ENCODE measurements around the gene RTN1. TPM values are rescaled to one million over a fixed set of nuclear protein-coding genes. Genes with fewer than 3 reads are reported as not detected.

RTN1 gene
- total and polyA plus RNA-seq, 10 of the 15 experiments (the other 5 are each of a cell fraction or from before 2014, with no cell fraction given) = 0.03 to 0.55 (median 0.13) TPM; not detected in 4

GRCh38 chr14:59828276-59828675 lies 42.3 kb downstream of the RTN1 start:
- Histone ChIP-seq H3K27ac (ENCODE audit: control insufficient read depth, insufficient read depth) (no peak overlapping the region), H3K79me2 (ENCODE audit: control insufficient read depth, insufficient read depth, low read length) (no peaks in the 10 kb centered on the region), H3K4me1 (ENCODE audit: control insufficient read depth, insufficient read depth, low read length) (no peaks in the 10 kb centered on the region), H3K27me3 (replicated peaks in 1 of 2; ENCODE audit: control insufficient read depth in 2 of 2, insufficient read depth in 2 of 2, low read length in 1 of 2) (peaks cover 0 to 2% of the 10 kb centered on the region in 2 experiments; a peak in 1 of 4 replicates), H2AFZ (ENCODE audit: control insufficient read depth, low read depth, low read length) (no peak overlapping the region), H3K4me2 (ENCODE audit: control insufficient read depth, insufficient read depth) (no peak overlapping the region), H3K9ac (ENCODE audit: control insufficient read depth, insufficient read depth, low read length) (no peak overlapping the region), H3K9me3 (replicated peaks; ENCODE audit: control insufficient read depth, insufficient read depth, low read length) (no peaks in the 10 kb centered on the region), H3K36me3 (ENCODE audit: control insufficient read depth in 2 of 2, insufficient read depth in 2 of 2, low read length in 1 of 2) (no peaks in the 10 kb centered on the region), H4K20me1 (ENCODE audit: control insufficient read depth, insufficient read depth) (no peaks in the 10 kb centered on the region), H3K4me3 (no peak overlapping the region)
- in situ Hi-C loops (cut with MboI) = no loop called here
- POLR2A ChIA-PET = no interaction called here
- RAD21 ChIA-PET (ENCODE audit: unreplicated experiment) = interaction anchor here (0.5 kb wide), 1 partner anchor 284 kb away, joined by 3 read pairs; no protein-coding TSS in a partner anchor
- BruUV-seq (replicated peaks) = no TSS peak
- FAIRE-seq (no peak), ATAC-seq (no peak), DNase-seq (ENCODE audit: low read depth, low spot score) (no peak)
- SMC1A ChIA-PET (ENCODE audit: uncharacterized antibody, unreplicated experiment) = no interaction called here
- TF ChIP-seq NBN (IDR thresholded peaks at IDR 0.05) (no peak), BHLHE40 (IDR thresholded peaks at IDR 0.05; ENCODE audit: borderline replicate concordance in 1 of 2, low read depth in 2 of 2, low read length in 1 of 2) (no peak), TCF3 (IDR thresholded peaks at IDR 0.05; ENCODE audit: borderline replicate concordance, insufficient read depth, low read depth, low read length) (no peak), ZBTB11 (CRISPR knock-in tag; IDR thresholded peaks at IDR 0.05) (no peak), ZNF217 (IDR thresholded peaks at IDR 0.05) (no peak), PAX5 (IDR thresholded peaks at IDR 0.05; ENCODE audit: borderline replicate concordance, low read depth, low read length) (no peak), NR2C1 (IDR thresholded peaks at IDR 0.05) (no peak), BCL11A (IDR thresholded peaks at IDR 0.05; ENCODE audit: low read depth, low read length) (no peak), MXI1 (IDR thresholded peaks at IDR 0.05; ENCODE audit: low read depth, low read length) (no peak), TCF7 (IDR thresholded peaks at IDR 0.05; ENCODE audit: borderline replicate concordance) (no peak), KDM1A (IDR thresholded peaks at IDR 0.05; ENCODE audit: borderline replicate concordance) (no peak), POLR2A (IDR thresholded peaks at IDR 0.05; ENCODE audit: low read depth, low read length) (no peak)
- intact Hi-C loops (cut with micrococcal nuclease; ENCODE audit: unreplicated experiment) = no loop called here
- CTCF ChIA-PET = interaction anchor here (0.5 kb wide), 1 partner anchor 77 kb away, joined by 3 read pairs; no protein-coding TSS in a partner anchor
- WGBS (ENCODE audit: insufficient coverage, insufficient replicate concordance, low lambda C conversion rate, missing lambda C conversion rate) = 0% methylated on average over 2 of the region's 2 CpGs
